ENCODE results near the gene YBX2.

YBX2 gene

GRCh38 chr17:7284911-7285310, 9.5 kb downstream of the YBX2 start (continued):
- TF ChIP-seq, protein P1, sequence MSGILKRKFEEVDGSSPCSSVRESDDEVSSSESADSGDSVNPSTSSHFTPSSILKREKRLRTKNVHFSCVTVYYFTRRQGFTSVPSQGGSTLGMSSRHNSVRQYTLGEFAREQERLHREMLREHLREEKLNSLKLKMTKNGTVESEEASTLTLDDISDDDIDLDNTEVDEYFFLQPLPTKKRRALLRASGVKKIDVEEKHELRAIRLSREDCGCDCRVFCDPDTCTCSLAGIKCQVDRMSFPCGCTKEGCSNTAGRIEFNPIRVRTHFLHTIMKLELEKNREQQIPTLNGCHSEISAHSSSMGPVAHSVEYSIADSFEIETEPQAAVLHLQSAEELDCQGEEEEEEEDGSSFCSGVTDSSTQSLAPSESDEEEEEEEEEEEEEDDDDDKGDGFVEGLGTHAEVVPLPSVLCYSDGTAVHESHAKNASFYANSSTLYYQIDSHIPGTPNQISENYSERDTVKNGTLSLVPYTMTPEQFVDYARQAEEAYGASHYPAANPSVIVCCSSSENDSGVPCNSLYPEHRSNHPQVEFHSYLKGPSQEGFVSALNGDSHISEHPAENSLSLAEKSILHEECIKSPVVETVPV (CRISPR knock-in tag; IDR thresholded peaks at IDR 0.05), result no peak
- TF ChIP-seq, protein P2, sequence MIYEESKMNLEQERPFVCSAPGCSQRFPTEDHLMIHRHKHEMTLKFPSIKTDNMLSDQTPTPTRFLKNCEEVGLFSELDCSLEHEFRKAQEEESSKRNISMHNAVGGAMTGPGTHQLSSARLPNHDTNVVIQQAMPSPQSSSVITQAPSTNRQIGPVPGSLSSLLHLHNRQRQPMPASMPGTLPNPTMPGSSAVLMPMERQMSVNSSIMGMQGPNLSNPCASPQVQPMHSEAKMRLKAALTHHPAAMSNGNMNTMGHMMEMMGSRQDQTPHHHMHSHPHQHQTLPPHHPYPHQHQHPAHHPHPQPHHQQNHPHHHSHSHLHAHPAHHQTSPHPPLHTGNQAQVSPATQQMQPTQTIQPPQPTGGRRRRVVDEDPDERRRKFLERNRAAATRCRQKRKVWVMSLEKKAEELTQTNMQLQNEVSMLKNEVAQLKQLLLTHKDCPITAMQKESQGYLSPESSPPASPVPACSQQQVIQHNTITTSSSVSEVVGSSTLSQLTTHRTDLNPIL (CRISPR knock-in tag; IDR thresholded peaks at IDR 0.05; ENCODE audit: low read depth), result no peak

- TF ChIP-seq PPARA (CRISPR knock-in tag; IDR thresholded peaks at IDR 0.05; ENCODE audit: borderline replicate concordance) (no peak), ZNF565 (CRISPR knock-in tag; conservative IDR thresholded peaks at IDR 0.05; ENCODE audit: low read depth) (no peak), ZC3H10 (CRISPR knock-in tag; IDR thresholded peaks at IDR 0.05) (no peak), ZFP30 (CRISPR knock-in tag; IDR thresholded peaks at IDR 0.05) (no peak), TSHZ2 (CRISPR knock-in tag; IDR thresholded peaks at IDR 0.05) (no peak), ISL1 (CRISPR knock-in tag; IDR thresholded peaks at IDR 0.05) (no peak), ZFP3 (CRISPR knock-in tag; IDR thresholded peaks at IDR 0.05) (no peak)
- no peak for ATAC-seq
Observed at GRCh38 chr17:7283471-7284216, 10.8 kb downstream of the YBX2 start.

DNA sequence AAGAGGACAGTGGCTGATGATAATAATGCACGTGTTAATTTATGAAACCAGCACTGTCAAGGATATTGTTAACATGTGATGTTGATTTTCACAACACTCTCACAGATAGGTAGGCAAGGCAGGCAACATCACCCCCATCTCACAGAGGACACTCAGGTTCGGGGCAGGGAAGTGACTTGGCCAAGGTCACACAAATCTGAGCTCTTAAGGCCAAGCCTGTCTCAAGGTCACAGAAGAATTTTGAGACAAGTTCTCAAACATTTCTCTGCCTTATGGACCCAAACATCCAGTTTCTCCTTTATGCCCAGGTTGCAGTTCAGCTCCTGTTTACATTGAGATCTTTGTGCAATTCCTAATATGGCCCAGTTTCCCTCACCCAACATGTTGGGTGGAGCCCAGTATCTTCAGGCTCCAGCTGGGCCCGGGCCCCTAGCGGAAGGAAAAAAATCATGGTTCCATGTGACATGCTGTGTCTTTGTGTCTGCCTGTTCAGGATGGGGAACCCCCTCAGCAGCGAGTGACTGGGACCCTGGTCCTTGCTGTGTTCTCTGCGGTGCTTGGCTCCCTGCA, 11.6 kb downstream of the YBX2 start:
- ATAC-seq, result no peak
- TF ChIP-seq PPARA (CRISPR knock-in tag; IDR thresholded peaks at IDR 0.05; ENCODE audit: borderline replicate concordance) (no peak), ZFP30 (CRISPR knock-in tag; IDR thresholded peaks at IDR 0.05) (no peak), ZNF565 (CRISPR knock-in tag; conservative IDR thresholded peaks at IDR 0.05; ENCODE audit: low read depth) (no peak), CSDC2 (CRISPR knock-in tag; IDR thresholded peaks at IDR 0.05) (no peak), TSHZ2 (CRISPR knock-in tag; IDR thresholded peaks at IDR 0.05) (no peak), ISL1 (CRISPR knock-in tag; IDR thresholded peaks at IDR 0.05) (no peak), PATZ1 (CRISPR knock-in tag; IDR thresholded peaks at IDR 0.05; ENCODE audit: borderline replicate concordance) (no peak), SNAI2 (CRISPR knock-in tag; IDR thresholded peaks at IDR 0.05) (no peak), RARB (CRISPR knock-in tag; IDR thresholded peaks at IDR 0.05) (no peak), ZNF8 (CRISPR knock-in tag; IDR thresholded peaks at IDR 0.05) (no peak), TOX (CRISPR knock-in tag; IDR thresholded peaks at IDR 0.05; ENCODE audit: borderline replicate concordance) (no peak), POU6F1 (CRISPR knock-in tag; IDR thresholded peaks at IDR 0.05; ENCODE audit: borderline replicate concordance, low read depth) (no peak)

Measured in SK-N-SH treated with all-trans-retinoic acid at 6 μM for 48 hours (cell line).